Naive thymus-derived CD4-positive, alpha-beta T cell (primary cell): ENCODE measurements around the gene LST1. TPM values are rescaled to one million over a fixed set of nuclear protein-coding genes. Genes with fewer than 3 reads are reported as not detected.

Experiments used
- ATAC-seq: fragments of 150-1000 bp; cut with Tn5 transposase; 2 replicates; pipeline ENCODE4 v1.10.0; 2021; ENCODE audit warnings: mild to moderate bottlenecking, moderate library complexity
- CTCF ChIA-PET: fragments of 350-600 bp; sonication (Branson Sonifier 250); formaldehyde crosslinking; loops from one replicate; lab custom pipeline; 2021; ENCODE audit warnings: antibody characterized with exemption; lab: Charles Lee
- POLR2A ChIA-PET: fragments of 350-600 bp; sonication (Branson Sonifier 250); formaldehyde crosslinking; loops from one replicate; lab custom pipeline; 2021; ENCODE audit warnings: antibody characterized with exemption, inconsistent platforms; lab: Charles Lee
- DNase-seq, 9 donors: peaks; one replicate each; pipeline versions ENCODE4 v3.0.0 to v3.0.0-alpha.2; 2020 to 2022; ENCODE audit warnings: mixed read lengths in 1 of 9
- H3K27ac ChIP-seq: one replicate; pipeline ENCODE4 v1.7.0; 2013; ENCODE audit warnings: mild to moderate bottlenecking, low read depth, low read length, moderate library complexity
- H3K27me3 ChIP-seq, 2 donors: one replicate each; pipeline ENCODE4 v1.7.0; 2013; ENCODE audit warnings: low read length in 2 of 2, mild to moderate bottlenecking in 2 of 2, moderate library complexity in 2 of 2; ENCODE audit not compliant: control insufficient read depth in 2 of 2, insufficient read depth in 2 of 2
- H3K36me3 ChIP-seq, 3 experiments: 1 replicate in 2 of 3; 2 replicates in 1 of 3; pipeline ENCODE4 v1.7.0; 2013; ENCODE audit warnings: low read length in 3 of 3, mild to moderate bottlenecking in 3 of 3, moderate library complexity in 1 of 3; ENCODE audit not compliant: insufficient read depth in 3 of 3, control insufficient read depth in 2 of 3
- H3K4me1 ChIP-seq, 2 donors: one replicate each; pipeline ENCODE4 v1.7.0; 2013; ENCODE audit warnings: low read length in 2 of 2, mild to moderate bottlenecking in 2 of 2, moderate library complexity in 1 of 2; ENCODE audit not compliant: control insufficient read depth in 2 of 2, insufficient read depth in 2 of 2
- H3K4me3 ChIP-seq: 2 replicates; pipeline ENCODE4 v1.7.0; 2013; ENCODE audit warnings: mild to moderate bottlenecking, low read length
- H3K9me3 ChIP-seq, 3 experiments: 1 replicate in 2 of 3; 2 replicates in 1 of 3; pipeline ENCODE4 v1.7.0; 2013; ENCODE audit warnings: low read length in 3 of 3; ENCODE audit not compliant: control insufficient read depth in 2 of 3
- H3K27ac Mint-ChIP-seq, 9 donors: one replicate each; pipeline ENCODE4 v1.8.0; 2020 to 2022; ENCODE audit warnings: mixed read lengths in 9 of 9, mild to moderate bottlenecking in 8 of 9, moderate library complexity in 5 of 9, inconsistent platforms in 2 of 9
- H3K27me3 Mint-ChIP-seq, 5 donors: one replicate each; pipeline ENCODE4 v1.8.0; 2021 to 2022; ENCODE audit warnings: mixed read lengths in 5 of 5, mild to moderate bottlenecking in 1 of 5
- H3K36me3 Mint-ChIP-seq, 5 donors: one replicate each; pipeline ENCODE4 v1.8.0; 2020 to 2022; ENCODE audit warnings: mixed read lengths in 5 of 5, mild to moderate bottlenecking in 3 of 5, inconsistent platforms in 1 of 5
- H3K4me1 Mint-ChIP-seq, 7 donors: one replicate each; pipeline ENCODE4 v1.8.0; 2020 to 2022; ENCODE audit warnings: mixed read lengths in 7 of 7, mild to moderate bottlenecking in 3 of 7, inconsistent platforms in 1 of 7
- H3K4me3 Mint-ChIP-seq, 10 donors: one replicate each; pipeline ENCODE4 v1.8.0; 2020 to 2022; ENCODE audit warnings: mild to moderate bottlenecking in 10 of 10, mixed read lengths in 10 of 10, moderate library complexity in 6 of 10, inconsistent platforms in 2 of 10
- H3K9me3 Mint-ChIP-seq, 11 donors: one replicate each; pipeline ENCODE4 v1.8.0; 2020 to 2022; ENCODE audit warnings: mixed read lengths in 11 of 11, mild to moderate bottlenecking in 4 of 11, inconsistent platforms in 1 of 11, moderate library complexity in 1 of 11
- intact Hi-C, 2 donors: fragments of 100-400 bp; cut with micrococcal nuclease; formaldehyde crosslinking; loops; one replicate each; pipeline ENCODE4 v1.15.1; 2023
- polyA plus RNA-seq, 2 donors: library from polyadenylated mRNA; unstranded; fragments of 300-500 nt; fragmentation: Illumina TruSeq; gene quantifications; one replicate each; pipeline ENCODE4 v1.2.3, GENCODE V29; 2021
- total RNA-seq, 6 experiments: library from RNA in 5 of 6; stranded (reverse) in 5 of 6; gene quantifications; 1 replicate in 5 of 6; 2 replicates in 1 of 6; pipeline ENCODE4 v1.2.3 and lab custom pipeline; 2021 to 2026

Gene LST1
- 100 to 1,000 TPM in 2 of 5 experiments, 10 to 100 TPM in 3; 15.1 to 234 (median 32.0) TPM for total RNA-seq
- polyA plus RNA-seq = 10 to 100 TPM in 1 of 2 donors, 1 to 10 TPM in 1; 8.4 to 15.3 TPM
- total RNA-seq (lab: John Stamatoyannopoulos, UW) = 4.3 reads per million, percentile 22 among the genes with 10 or more reads in this experiment

GRCh38 chr6:31586008-31586407 is at the start of gene LST1:
LST1 (plus strand) TSS chr6:31586277; CDS start chr6:31587300, 1,023 bp downstream.
- intact Hi-C loops = no loop called here
- Mint-ChIP-seq H3K27me3 (no peaks in the 10 kb centered on the region), H3K27ac (peak within 1 kb of the TSS; percentile 84 to 100 (median 96)), H3K9me3 (peaks cover 0 to 5% (median 0%) of the 10 kb centered on the region in 11 donors), H3K4me3 (peak within 1 kb of the TSS; percentile 50 to 89 (median 81)), H3K4me1 (peaks cover 47 to 78% (median 68%) of the 10 kb centered on the region in 7 donors), H3K36me3 (peaks cover 8 to 40% (median 18%) of the 10 kb centered on the region in 5 donors)
- POLR2A ChIA-PET = interaction anchor here (0.6 to 66.4 kb wide), 6 partner anchors 10 to 1295 kb away, joined by 3 to 3078 read pairs (median 4); partner anchors contain the start of genes AIF1, ATP6V1G2, BAG6 and DDX39B
- Histone ChIP-seq H3K4me3 (peak within 1 kb of the TSS; percentile 25), H3K27ac (peak within 1 kb of the TSS; percentile 97), H3K4me1 (peaks cover 67 to 68% of the 10 kb centered on the region in 2 donors), H3K9me3 (no peaks in the 10 kb centered on the region), H3K36me3 (peaks cover 0 to 12% (median 0%) of the 10 kb centered on the region in 3 experiments), H3K27me3 (no peaks in the 10 kb centered on the region)
- DNase-seq (no peak), ATAC-seq (peak; percentile 18)
- CTCF ChIA-PET = interaction anchor here (0.6 to 18.2 kb wide), 4 partner anchors 11 to 35 kb away, joined by 4 to 687 read pairs (median 170); partner anchors contain the start of genes ATP6V1G2, NCR3, NFKBIL1 and TNF

- ChIA-PET POLR2A (interaction anchor here (0.6 to 53.8 kb wide), 6 partner anchors 10 to 207 kb away, joined by 4 to 3078 read pairs (median 7); partner anchors contain the start of genes AIF1, LST1, LTA and LTB), CTCF (interaction anchor here (0.5 to 1.4 kb wide), 3 partner anchors 41 to 60 kb away, joined by 3 read pairs; no protein-coding TSS in a partner anchor)
These were observed 47.2 kb upstream of the LST1 start for GRCh38 chr6:31538805-31539400.

GRCh38 chr6:31540640-31541039 is 45.4 kb upstream of the LST1 start:
- H3K4me3 ChIP-seq = peak overlapping the region; percentile 77
- peaks cover 5 to 45% (median 33%) of the 10 kb centered on the region in 3 experiments for H3K36me3 ChIP-seq
- ChIA-PET POLR2A (interaction anchor here (0.5 to 53.8 kb wide), 21 partner anchors 8 to 1431 kb away, joined by 3 to 3078 read pairs (median 4); partner anchors contain the start of genes AIF1, BAG6, C6orf47 and CSNK2B), CTCF (interaction anchor here (0.6 to 3.3 kb wide), 6 partner anchors 10 to 57 kb away, joined by 3 to 33 read pairs (median 8); no protein-coding TSS in a partner anchor)
- H3K4me3 Mint-ChIP-seq = peak overlapping the region; percentile 84 to 99 (median 98)
- H3K9me3 ChIP-seq = no peaks in the 10 kb centered on the region
- ATAC-seq = no peak
- no peak for DNase-seq
- H3K27ac Mint-ChIP-seq = peak overlapping the region; percentile 81 to 100 (median 100)
- peaks cover 0 to 7% (median 0%) of the 10 kb centered on the region in 11 donors for H3K9me3 Mint-ChIP-seq
- H3K27me3 Mint-ChIP-seq = no peaks in the 10 kb centered on the region
- H3K36me3 Mint-ChIP-seq = peaks cover 29 to 40% (median 33%) of the 10 kb centered on the region in 5 donors
- H3K4me1 ChIP-seq = peaks cover 29 to 38% of the 10 kb centered on the region in 2 donors
- intact Hi-C loops = loop anchor here (1.0 to 10.0 kb wide), 9 partner anchors 46 to 655 kb away; partner anchors contain the start of genes BAG6 (in 2 of the 2), ABHD16A (in 1 of the 2), HLA-C (in 1 of the 2) and LY6G6F (in 1 of the 2)
- H3K27ac ChIP-seq = peak overlapping the region; percentile 97
- peaks cover 36 to 70% (median 56%) of the 10 kb centered on the region in 7 donors for H3K4me1 Mint-ChIP-seq
- no peaks in the 10 kb centered on the region for H3K27me3 ChIP-seq

More at GRCh38 chr6:31538805-31539400, 47.2 kb upstream of the LST1 start:
- peak overlapping the region; percentile 77 for H3K4me3 ChIP-seq
- Mint-ChIP-seq H3K4me3 (peak overlapping the region; percentile 73 to 99 (median 98)), H3K27me3 (no peaks in the 10 kb centered on the region), H3K4me1 (peaks cover 39 to 73% (median 61%) of the 10 kb centered on the region in 7 donors), H3K9me3 (peaks cover 0 to 7% (median 0%) of the 10 kb centered on the region in 11 donors), H3K36me3 (peaks cover 32 to 48% (median 42%) of the 10 kb centered on the region in 5 donors), H3K27ac (peak overlapping the region; percentile 52 to 100 (median 99))
- peak overlapping the region; percentile 97 for H3K27ac ChIP-seq
- peaks cover 22 to 63% (median 47%) of the 10 kb centered on the region in 3 experiments for H3K36me3 ChIP-seq
- H3K27me3 ChIP-seq = no peaks in the 10 kb centered on the region
- peaks cover 29 to 38% of the 10 kb centered on the region in 2 donors for H3K4me1 ChIP-seq
- ATAC-seq (no peak), DNase-seq (no peak)
- intact Hi-C loops = no loop called here
- no peaks in the 10 kb centered on the region for H3K9me3 ChIP-seq

DNA sequence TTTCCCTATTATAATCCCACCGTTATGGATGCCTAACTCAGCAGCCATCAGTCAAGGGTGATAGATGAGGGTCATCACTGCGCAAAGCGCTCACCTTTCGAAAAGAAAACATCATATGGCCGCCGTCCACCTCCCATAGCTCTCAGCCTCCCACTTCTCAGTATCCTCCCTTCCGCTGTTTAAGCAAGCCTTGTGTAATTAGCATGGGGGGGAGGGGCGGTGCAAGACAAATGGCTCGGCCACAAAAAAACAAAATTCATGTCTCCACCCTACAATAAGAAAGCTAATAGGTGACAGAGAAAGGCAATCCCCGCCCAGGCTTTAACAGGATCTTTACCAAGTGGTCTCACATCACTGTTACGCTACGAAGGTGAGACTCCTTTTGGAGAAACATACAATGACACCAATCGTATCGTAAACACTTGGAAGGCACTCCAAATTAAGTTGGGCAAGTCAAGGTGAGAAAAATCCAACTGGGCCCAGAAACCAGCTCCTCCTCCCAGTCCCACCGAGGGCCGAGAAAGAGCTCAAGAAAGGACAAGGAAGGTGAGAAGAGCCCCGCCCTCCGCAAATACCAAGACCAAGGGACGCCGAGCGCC is 44.9 kb upstream of the LST1 start:
- Mint-ChIP-seq H3K27me3 (no peaks in the 10 kb centered on the region), H3K4me3 (peak overlapping the region; percentile 84 to 99 (median 98)), H3K27ac (peak overlapping the region; percentile 90 to 100 (median 100)), H3K36me3 (peaks cover 25 to 35% (median 28%) of the 10 kb centered on the region in 5 donors), H3K4me1 (peaks cover 31 to 66% (median 54%) of the 10 kb centered on the region in 7 donors), H3K9me3 (peaks cover 0 to 7% (median 0%) of the 10 kb centered on the region in 11 donors)
- ChIA-PET POLR2A (interaction anchor here (0.5 to 53.8 kb wide), 38 partner anchors 9 to 1431 kb away, joined by 3 to 3078 read pairs (median 4); partner anchors contain the start of genes AIF1, BAG6, C6orf47 and CSNK2B), CTCF (interaction anchor here (0.6 to 3.3 kb wide), 13 partner anchors 10 to 1782 kb away, joined by 3 to 33 read pairs (median 4); partner anchors contain the start of genes NCR3 and NEU1)
- H3K9me3 ChIP-seq = no peaks in the 10 kb centered on the region
- peak overlapping the region; percentile 97 for H3K27ac ChIP-seq
- peak overlapping the region; percentile 77 for H3K4me3 ChIP-seq
- H3K4me1 ChIP-seq = peaks cover 29 to 38% of the 10 kb centered on the region in 2 donors
- DNase-seq (peak; percentile 35 to 85 (median 76)), ATAC-seq (peak; percentile 56)
- no peaks in the 10 kb centered on the region for H3K27me3 ChIP-seq
- intact Hi-C loops = loop anchor here (1.0 to 10.0 kb wide), 9 partner anchors 47 to 654 kb away; partner anchors contain the start of genes BAG6 (in 2 of the 2), ABHD16A (in 1 of the 2), HLA-C (in 1 of the 2) and LY6G6F (in 1 of the 2)
- H3K36me3 ChIP-seq = peaks cover 4 to 40% (median 28%) of the 10 kb centered on the region in 3 experiments

GRCh38 chr6:31541658-31542521 is 44.2 kb upstream of the LST1 start, which contains the start of gene DDX39B:
DDX39B (minus strand) TSS chr6:31542003; CDS start chr6:31540532, 1,471 bp downstream.
- ATAC-seq (peak; percentile 83), DNase-seq (peak; percentile 80 to 97 (median 94))
- Mint-ChIP-seq H3K36me3 (peaks cover 22 to 31% (median 25%) of the 10 kb centered on the region in 5 donors), H3K27ac (peak within 1 kb of the TSS; percentile 90 to 100 (median 100)), H3K27me3 (no peaks in the 10 kb centered on the region), H3K4me1 (peaks cover 34 to 65% (median 55%) of the 10 kb centered on the region in 7 donors), H3K4me3 (peak within 1 kb of the TSS; percentile 84 to 99 (median 98)), H3K9me3 (peaks cover 0 to 7% (median 0%) of the 10 kb centered on the region in 11 donors)
- Histone ChIP-seq H3K9me3 (no peaks in the 10 kb centered on the region), H3K4me1 (peaks cover 34 to 45% of the 10 kb centered on the region in 2 donors), H3K27me3 (no peaks in the 10 kb centered on the region), H3K4me3 (peak within 1 kb of the TSS; percentile 77), H3K36me3 (peaks cover 4 to 33% (median 23%) of the 10 kb centered on the region in 3 experiments), H3K27ac (peak within 1 kb of the TSS; percentile 97)
- POLR2A ChIA-PET = interaction anchor here (0.6 to 53.8 kb wide), 37 partner anchors 9 to 1430 kb away, joined by 3 to 3078 read pairs (median 4); partner anchors contain the start of genes AIF1, BAG6, C6orf47 and CSNK2B
- intact Hi-C loops = loop anchor here (1.0 to 10.0 kb wide), 14 partner anchors 45 to 653 kb away; partner anchors contain the start of genes ABHD16A (in 2 of the 2), BAG6 (in 2 of the 2), PRRC2A (in 2 of the 2) and GPSM3 (in 1 of the 2)
- CTCF ChIA-PET = interaction anchor here (0.8 to 3.3 kb wide), 12 partner anchors 9 to 1781 kb away, joined by 3 to 33 read pairs (median 5); partner anchors contain the start of genes NCR3 and NEU1
